Thoracic aorta (tissue), 2 donors: Measurements from ENCODE around the gene EFCAB5. TPM values are rescaled to one million over a fixed set of nuclear protein-coding genes. Genes with fewer than 3 reads are reported as not detected.

Source experiments
- ATAC-seq: fragments of 150-250 bp; one replicate; pipeline ENCODE4 v1.8.0; 2017; ENCODE audit warnings: low read depth; ENCODE audit not compliant: insufficient number of reproducible peaks, low FRiP score
- DNase-seq: peaks from one replicate; pipeline ENCODE4 v3.0.0-alpha.2; 2020; ENCODE audit warnings: low spot score
- H3K27ac ChIP-seq, 2 donors: fragments of 200-600 bp; sonication (generic); 1 replicate in 1 of 2; 2 replicates in 1 of 2; pipeline ENCODE4 v1.5.1; 2016; ENCODE audit warnings: mild to moderate bottlenecking in 2 of 2, moderate library complexity in 2 of 2
- H3K27me3 ChIP-seq: fragments of 200-600 bp; sonication (generic); replicated peaks from 2 replicates; pipeline ENCODE4 v1.6.0; 2016; ENCODE audit warnings: mild to moderate bottlenecking; ENCODE audit not compliant: insufficient read depth
- H3K36me3 ChIP-seq: fragments of 200-600 bp; sonication (generic); one replicate; pipeline ENCODE4 v1.5.1; 2016
- H3K4me1 ChIP-seq, 2 donors: fragments of 200-600 bp; sonication (generic); 1 replicate in 1 of 2; 2 replicates in 1 of 2; pipeline versions ENCODE4 v1.5.1 to v1.6.0; 2016; ENCODE audit warnings: low read depth in 2 of 2, mild to moderate bottlenecking in 1 of 2; ENCODE audit not compliant: control insufficient read depth in 1 of 2
- H3K4me3 ChIP-seq: fragments of 200-600 bp; sonication (generic); 2 replicates; pipeline ENCODE4 v1.5.1; 2016; ENCODE audit warnings: mild to moderate bottlenecking
- H3K9me3 ChIP-seq: fragments of 200-600 bp; sonication (generic); 2 replicates; pipeline ENCODE4 v1.5.1; 2016
- total RNA-seq, 2 donors: library from RNA; depleted of rRNA; stranded (reverse); fragments of >200 nt; gene quantifications; one replicate each; pipeline versions ENCODE4 v1.1.0 to v1.2.3, GENCODE V29; 2016
- TF ChIP-seq, protein P1 (sequence below): fragments of 200-600 bp; sonication (generic); IDR thresholded peaks from one replicate; pipeline ENCODE4 v1.5.1; 2019; ENCODE audit warnings: antibody characterized with exemption

The EFCAB5 gene
- total RNA-seq, 2 donors from 2014 or later = 1.9 TPM; not detected in 1

GRCh38 chr17:30095507-30096244 is 154.2 kb downstream of the EFCAB5 start:
- ATAC-seq (no peak), DNase-seq (no peak)
- peaks cover 2 to 32% of the 10 kb centered on the region in 2 donors for H3K4me1 ChIP-seq
- no peaks in the 10 kb centered on the region for H3K27me3 ChIP-seq
- TF ChIP-seq, protein P1, sequence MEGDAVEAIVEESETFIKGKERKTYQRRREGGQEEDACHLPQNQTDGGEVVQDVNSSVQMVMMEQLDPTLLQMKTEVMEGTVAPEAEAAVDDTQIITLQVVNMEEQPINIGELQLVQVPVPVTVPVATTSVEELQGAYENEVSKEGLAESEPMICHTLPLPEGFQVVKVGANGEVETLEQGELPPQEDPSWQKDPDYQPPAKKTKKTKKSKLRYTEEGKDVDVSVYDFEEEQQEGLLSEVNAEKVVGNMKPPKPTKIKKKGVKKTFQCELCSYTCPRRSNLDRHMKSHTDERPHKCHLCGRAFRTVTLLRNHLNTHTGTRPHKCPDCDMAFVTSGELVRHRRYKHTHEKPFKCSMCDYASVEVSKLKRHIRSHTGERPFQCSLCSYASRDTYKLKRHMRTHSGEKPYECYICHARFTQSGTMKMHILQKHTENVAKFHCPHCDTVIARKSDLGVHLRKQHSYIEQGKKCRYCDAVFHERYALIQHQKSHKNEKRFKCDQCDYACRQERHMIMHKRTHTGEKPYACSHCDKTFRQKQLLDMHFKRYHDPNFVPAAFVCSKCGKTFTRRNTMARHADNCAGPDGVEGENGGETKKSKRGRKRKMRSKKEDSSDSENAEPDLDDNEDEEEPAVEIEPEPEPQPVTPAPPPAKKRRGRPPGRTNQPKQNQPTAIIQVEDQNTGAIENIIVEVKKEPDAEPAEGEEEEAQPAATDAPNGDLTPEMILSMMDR = peak; percentile 43
- H3K4me3 ChIP-seq = no peak overlapping the region
- no peaks in the 10 kb centered on the region for H3K36me3 ChIP-seq
- H3K27ac ChIP-seq = peak overlapping the region; percentile 45 to 61
- H3K9me3 ChIP-seq = no peaks in the 10 kb centered on the region

DNA sequence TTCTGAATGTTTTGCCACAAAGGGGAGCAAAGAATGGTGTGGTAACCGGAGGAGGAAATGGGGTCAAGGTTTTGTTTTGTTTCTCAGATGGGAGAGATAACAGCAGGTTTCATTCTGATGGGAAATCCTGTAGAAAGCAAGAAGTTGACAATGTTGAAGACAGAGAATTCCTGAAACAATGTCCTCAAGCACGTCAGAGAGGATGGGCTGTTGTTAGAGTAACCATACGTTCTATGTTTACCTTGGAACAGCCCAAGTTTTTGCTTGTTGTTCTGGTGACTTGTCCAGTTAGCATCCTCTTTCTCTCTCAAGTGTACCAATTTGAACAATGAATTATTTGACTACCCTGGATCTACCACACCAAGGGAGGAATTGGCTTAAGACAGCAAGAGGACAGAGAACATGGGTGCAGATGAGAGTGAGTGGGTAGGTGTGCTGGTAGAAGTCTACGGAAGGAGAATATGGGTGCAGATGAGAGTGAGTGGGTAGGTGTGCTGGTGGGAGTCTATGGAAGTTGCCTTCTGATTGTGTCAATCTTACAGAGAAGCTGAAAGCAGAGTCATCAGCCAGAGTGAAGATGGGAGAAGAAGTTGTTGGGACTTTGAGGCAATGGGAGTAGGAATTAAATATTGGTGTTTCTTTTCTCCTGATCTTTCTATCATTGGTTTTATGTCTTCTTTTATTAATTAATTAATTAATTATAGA is 160.4 kb downstream of the EFCAB5 start:
- ATAC-seq (no peak), DNase-seq (no peak)
- H3K4me3 ChIP-seq = no peak overlapping the region
- TF ChIP-seq, protein P1 = no peak
- H3K4me1 ChIP-seq = no peaks in the 10 kb centered on the region
- H3K36me3 ChIP-seq = no peaks in the 10 kb centered on the region
- no peaks in the 10 kb centered on the region for H3K9me3 ChIP-seq
- H3K27me3 ChIP-seq = no peaks in the 10 kb centered on the region
- no peak overlapping the region for H3K27ac ChIP-seq

GRCh38 chr17:30103921-30104320 is 162.5 kb downstream of the EFCAB5 start:
- Histone ChIP-seq H3K9me3 (no peaks in the 10 kb centered on the region), H3K4me3 (no peak overlapping the region), H3K27ac (no peak overlapping the region), H3K36me3 (no peaks in the 10 kb centered on the region), H3K4me1 (no peaks in the 10 kb centered on the region), H3K27me3 (no peaks in the 10 kb centered on the region)
- TF ChIP-seq, protein P1 = no peak
- DNase-seq = no peak
- no peak for ATAC-seq

DNA sequence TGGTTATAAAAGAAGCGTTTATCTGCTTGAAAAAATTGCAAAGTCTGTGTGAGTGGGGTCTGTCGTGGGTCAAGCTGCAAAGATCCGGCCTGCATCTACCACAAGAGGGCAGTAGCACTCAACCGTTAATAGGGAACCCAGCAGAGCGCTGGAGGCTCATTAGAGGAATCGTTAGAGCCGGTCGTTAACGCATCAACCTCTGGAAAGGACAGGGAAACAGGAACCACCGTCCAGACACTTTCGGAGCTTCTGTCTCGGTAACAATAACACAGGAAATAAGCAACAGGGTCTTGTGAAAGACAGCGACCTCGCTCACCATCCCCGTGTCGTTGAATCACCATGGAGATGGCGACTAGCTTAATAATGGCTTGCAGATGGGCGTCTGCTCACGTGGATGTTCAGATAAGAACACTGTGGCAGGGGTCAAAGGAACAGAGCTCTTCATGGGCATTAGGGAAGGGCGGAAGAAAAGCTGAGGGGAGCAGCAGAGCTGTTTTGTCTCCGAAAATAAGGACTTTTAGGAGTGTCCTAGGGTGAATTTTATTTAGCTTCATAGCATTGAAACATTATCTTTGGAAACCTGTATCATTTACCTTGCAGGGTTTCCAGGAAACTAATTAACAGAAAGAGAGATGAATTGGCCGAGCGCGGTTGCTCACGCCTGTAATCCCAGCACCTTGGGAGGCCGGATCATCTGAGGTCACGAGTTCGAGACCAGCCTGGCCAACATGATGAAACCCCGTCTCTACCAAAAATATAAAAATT is 163.3 kb downstream of the EFCAB5 start:
- no peaks in the 10 kb centered on the region for H3K36me3 ChIP-seq
- no peak overlapping the region for H3K27ac ChIP-seq
- no peaks in the 10 kb centered on the region for H3K4me1 ChIP-seq
- TF ChIP-seq, protein P1 = peak; percentile 82
- H3K27me3 ChIP-seq = no peaks in the 10 kb centered on the region
- peak; percentile 38 for DNase-seq
- peak; percentile 88 for ATAC-seq
- H3K4me3 ChIP-seq = peak overlapping the region; percentile 66
- H3K9me3 ChIP-seq = no peaks in the 10 kb centered on the region

DNA sequence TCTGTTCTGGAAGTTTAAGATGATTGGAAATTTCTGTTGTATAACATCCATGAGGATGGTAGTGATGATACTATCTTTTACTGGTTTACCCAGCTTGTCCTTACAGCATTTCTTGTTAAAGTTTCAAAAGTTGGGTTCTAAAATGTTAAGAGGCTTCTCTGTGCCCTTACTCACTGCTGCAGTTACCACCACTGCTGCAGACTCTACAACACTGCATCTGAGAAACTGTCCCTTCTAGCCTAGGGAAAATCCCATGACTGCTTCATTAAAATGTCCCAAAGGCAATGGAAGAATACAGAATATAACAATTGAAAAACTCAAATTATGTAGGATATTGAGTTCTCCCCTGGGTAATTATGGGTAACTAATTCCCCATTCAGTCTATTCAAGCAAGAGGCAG is 171.4 kb downstream of the EFCAB5 start:
- ATAC-seq (no peak), DNase-seq (no peak)
- Histone ChIP-seq H3K9me3 (no peaks in the 10 kb centered on the region), H3K27me3 (no peaks in the 10 kb centered on the region), H3K36me3 (no peaks in the 10 kb centered on the region), H3K4me1 (peaks cover 2 to 3% of the 10 kb centered on the region in 2 donors), H3K27ac (no peak overlapping the region), H3K4me3 (no peak overlapping the region)
- TF ChIP-seq, protein P1 = no peak
